Retina (tissue), 1 donor: ENCODE data around the gene PAK1.
"Not testable (repeated sequence)": the region's sequence is repeated elsewhere in the genome, so short reads cannot be mapped to it uniquely, and the experiment has no call there.

Experiments
- DNase-seq: peaks from one replicate; pipeline ENCODE4 v3.0.0-alpha.2; 2016

The PAK1 gene

DNA sequence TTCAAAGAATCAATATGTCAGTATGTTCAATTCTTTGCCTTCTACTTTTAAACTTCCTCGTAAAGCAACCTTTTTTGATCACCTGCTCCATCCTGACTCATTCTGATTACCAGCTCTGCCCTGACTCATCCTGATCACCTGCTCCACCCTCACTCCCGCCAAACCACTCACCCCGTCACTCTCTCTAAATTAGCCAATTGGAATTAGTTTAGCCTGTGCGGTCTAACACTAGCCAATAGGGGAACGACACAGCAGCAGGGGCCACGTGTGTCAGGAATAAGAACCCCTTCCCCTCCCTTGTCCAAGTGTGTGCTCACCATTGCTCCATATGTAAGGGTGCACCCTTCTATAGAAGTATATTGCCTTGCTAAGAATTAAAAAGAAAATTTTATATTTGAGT lies 173.9 kb downstream of the PAK1 start:
- DNase-seq = not testable (repeated sequence)

DNA sequence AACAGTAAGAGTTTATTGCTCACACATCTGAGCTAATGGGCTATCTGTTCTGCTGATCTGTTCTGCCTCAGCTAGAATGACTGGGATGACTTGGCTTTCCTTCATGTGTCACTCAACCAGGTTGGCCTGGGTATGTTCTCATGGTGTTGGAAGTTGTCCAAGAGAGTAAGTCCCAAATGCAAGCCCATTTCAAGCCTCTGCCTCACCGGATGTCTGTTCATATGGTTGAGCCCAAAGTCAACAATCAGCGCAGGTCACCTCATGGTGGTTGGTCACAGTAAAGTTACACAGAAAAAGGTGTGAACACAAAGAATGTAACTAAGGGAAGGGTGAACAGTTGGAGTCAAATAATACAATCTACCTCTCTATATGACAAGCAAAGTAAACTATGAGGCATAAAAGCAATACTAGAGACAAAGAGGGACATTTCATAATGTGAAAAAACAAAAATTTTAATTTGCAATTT lies 174.3 kb downstream of the PAK1 start:
- no peak for DNase-seq

DNA sequence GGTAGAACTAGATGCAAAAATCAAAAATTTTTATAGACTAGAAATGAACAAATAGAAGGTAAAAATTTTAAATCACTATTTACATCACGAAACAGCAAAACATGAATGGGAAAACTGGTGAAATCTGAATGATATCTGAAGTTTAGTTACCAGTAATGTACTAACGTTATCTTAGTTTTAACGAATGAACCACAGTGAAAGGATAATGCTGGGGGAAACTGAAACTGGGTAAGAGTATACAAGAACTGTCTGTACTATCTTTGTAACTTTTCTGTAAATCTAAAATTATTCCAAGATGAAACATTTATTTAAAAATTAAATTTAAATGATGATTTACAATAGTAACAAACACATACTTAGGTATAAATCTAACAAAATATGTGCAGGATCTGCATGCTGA lies 179.9 kb downstream of the PAK1 start:
- no peak for DNase-seq

DNA sequence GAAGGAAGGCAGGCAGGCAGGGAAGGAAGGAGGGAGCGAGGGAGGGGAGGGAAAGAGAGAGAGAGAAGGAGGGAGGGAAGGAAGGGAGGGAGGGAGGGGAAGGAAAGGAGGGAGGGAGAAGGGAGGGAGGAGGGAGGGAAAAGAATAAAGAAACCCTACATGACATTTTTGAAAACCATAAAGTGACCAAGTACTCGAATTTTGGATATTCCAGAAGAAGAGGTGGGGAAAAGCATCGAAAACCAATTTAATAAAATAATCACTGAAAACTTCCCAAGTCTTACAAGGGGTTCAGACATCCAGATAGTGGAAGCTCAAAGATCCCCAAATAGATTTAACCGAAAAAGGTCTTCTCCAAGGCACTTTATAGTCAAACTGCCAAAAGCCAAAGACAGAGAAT lies 184.2 kb downstream of the PAK1 start:
- DNase-seq = no peak

DNA sequence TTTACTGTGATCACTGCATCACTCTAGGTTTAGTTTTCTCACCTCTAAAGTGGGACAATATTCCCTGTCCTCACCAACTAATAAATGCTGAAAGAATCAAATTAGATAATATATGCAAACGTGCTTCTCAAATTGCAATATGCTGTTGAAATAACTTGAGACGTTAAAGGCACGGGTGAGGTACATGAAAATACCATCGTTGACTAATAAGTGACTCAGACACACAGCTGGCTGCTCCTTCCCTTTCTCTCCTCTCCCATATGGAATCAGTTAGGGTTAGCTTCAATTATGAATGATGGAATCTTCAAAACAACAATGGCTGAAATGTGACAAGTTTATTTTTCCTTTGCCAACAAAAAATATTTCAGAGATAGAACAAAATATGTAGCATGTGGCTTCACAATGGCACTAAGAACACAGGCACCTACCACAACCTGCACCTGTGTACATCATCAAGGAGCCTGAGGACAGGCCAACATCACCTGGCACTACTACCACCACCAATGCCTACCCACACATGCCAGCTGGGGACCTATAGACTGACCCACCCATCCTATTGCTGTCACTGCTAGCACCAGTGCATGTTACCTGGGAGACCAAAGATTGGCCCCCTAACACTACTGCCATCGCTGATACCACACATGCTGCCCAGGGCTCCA lies 186.2 kb downstream of the PAK1 start:
- DNase-seq = no peak

DNA sequence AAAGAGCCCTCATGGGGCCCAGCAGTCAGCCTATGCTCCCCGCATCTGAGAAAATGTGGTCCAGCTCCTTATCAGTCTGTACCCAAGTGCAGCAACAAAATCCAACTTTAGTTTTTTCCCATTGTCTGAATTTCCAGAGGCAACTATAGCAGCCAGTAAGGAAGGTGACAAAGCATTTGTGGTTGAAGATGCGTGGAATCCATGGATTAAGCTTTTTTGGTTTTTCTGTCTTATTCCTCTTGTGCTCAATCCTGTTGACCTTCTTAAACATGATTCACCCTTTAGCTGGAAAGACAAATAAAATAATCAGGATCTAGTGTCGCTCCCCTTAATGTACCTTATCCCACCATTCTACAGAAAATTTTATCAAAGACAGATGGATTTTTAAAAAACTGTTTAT lies 186.8 kb downstream of the PAK1 start:
- no peak for DNase-seq

DNA sequence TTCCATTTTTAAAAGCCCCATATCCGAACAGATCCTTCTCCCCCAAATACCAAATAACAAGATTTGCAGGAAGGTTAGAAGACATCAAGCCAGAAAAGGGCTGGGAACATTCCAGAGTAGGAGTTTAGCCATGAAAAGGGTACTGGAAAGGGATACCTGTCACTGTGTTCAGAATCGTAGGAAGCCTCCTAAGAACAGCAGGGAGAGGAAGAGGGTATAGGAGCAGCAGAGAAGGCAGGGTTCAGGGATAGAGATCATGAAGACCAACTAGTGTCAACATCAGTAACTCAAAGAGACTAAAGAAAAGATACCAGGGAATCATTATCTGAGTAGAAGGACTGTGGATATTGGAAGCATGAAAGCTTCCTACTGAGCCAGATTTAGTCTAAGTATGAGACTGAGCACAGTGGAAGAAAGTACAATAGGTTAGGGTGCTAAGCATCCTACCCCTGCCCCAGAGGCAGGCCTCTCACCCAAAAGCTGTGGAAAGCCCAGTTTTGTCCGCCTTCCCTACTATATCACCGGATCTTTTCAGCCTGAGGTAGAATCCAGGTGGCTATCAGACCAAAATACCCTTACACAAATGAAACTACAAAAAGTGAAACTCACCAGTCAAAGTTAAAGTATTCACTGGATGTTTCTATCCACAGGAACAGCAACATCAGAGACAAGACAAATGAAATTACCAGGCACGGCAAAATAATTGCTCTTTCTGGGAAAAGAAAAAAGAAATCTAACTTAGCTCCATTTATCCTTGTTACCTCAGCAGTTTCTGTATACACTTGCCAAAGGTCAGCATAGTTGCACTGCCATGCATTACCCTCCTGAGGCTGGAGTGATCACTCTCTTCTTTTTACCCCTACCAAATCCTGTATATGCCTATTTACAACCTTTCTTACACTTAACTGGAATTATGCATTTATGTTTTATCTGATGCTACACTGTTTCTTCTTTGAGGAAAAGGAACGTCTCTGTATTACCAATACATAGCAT lies 189.1 kb downstream of the PAK1 start:
- no peak for DNase-seq

DNA sequence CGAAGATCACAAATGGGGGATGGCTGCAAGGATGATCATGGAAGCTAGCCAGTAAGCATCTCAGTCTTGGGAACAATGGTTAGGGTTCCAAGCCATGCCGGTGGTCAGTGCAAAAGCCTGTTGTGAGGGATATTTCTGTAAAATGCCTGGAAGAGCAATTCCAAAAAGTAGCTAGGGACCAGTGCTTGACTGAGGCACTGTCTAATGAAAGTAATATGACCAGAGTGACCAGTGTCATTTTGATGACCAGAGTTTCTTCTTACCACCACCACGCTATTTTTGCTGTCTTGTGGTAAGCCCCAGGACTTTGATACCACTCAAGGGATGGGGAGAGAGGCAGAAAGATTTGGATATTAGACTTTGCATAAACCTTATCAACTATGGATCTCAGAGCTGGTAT lies 190.8 kb downstream of the PAK1 start:
- DNase-seq = no peak

DNA sequence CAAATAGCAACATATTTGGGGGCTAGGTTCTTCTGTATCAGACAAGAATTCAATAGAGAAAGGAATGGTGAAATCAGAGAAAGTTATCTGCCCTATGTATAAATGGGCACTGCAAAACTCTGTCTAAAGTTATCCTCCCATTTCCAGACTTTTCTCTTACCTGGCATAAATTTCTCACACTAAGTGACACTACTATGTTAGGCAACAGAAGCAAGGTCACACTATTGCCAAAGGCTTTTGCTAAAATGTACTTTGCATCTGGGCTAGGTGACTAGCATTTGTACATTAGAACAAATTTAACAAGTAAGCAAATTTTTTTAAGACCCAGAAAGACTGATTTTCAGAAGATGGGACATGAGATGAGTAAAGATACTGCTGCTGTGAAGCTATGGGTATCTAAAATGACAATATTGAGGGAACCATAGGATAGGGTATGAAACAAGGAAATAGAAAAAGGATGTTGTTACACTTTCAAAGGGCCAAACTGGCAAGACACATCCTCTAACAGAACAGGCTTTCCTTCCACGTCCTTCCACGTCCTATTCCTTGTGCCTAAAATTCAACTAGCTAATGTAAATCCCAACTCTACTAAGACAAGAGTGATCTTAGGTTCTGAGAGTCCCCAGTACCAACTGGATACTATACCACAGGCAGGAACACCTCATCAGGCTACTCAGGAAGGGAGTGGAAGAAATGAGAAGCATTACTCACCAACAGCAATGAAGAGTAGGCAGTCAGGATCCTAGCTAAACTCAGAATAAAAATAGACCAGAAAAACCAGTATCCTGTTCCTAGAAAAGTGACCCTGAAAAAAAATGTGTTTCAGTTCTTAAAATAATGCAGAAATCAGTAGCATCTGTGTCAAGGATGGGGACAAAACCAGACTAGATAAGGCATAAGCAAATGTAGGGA lies 195.0 kb downstream of the PAK1 start:
- no peak for DNase-seq

DNA sequence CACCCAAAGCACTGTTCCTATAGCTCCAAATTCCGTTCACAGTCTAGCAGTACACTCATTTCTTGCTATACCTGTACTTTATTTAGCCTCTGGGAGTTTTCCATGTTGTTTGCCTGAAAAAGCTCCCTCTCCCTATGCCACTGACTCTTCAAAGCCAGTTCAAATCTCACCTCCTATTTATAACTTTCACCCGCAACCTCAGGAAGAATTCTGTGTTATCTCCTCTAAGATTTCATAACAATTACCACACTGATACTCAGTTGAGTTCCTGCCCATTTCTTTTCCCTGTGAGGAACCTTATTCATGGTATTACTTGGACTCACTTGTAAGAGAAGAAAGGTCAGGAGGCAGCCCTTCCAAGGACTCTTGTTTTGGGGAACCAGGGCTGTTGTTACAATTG lies 197.6 kb downstream of the PAK1 start:
- DNase-seq = no peak
